PC-9 (cell line): ENCODE results near the gene SLC6A6. TPM values are rescaled to one million over a fixed set of nuclear protein-coding genes. Genes with fewer than 3 reads are reported as not detected.

ENCODE experiments used
- BruUV-seq: library from RNA; stranded (reverse); fragments of 400-500 nt; replicated peaks from 2 replicates; lab custom pipeline; 2021; lab: Mats Ljungman, UMichigan
- CTCF ChIA-PET: fragments of 300-600 bp; sonication (Branson Sonifier 250); formaldehyde crosslinking; loops from one replicate; lab custom pipeline; 2022; ENCODE audit warnings: antibody characterized with exemption; lab: Charles Lee
- POLR2A ChIA-PET: fragments of 300-600 bp; sonication (Branson Sonifier 250); formaldehyde crosslinking; loops from one replicate; lab custom pipeline; 2022; ENCODE audit warnings: antibody characterized with exemption; ENCODE audit not compliant: unreplicated experiment; lab: Charles Lee
- DNase-seq, 2 experiments: peaks; one replicate each; pipeline versions ENCODE4 v3.0.0 to v3.0.0-alpha.2; 2015 to 2022; ENCODE audit warnings: mixed read lengths in 1 of 2
- H2AFZ ChIP-seq: fragments of 200-600 bp; sonication (generic); 2 replicates; pipeline ENCODE4 v1.8.1; 2017; ENCODE audit warnings: antibody characterized with exemption
- H3F3A ChIP-seq: fragments of 200-600 bp; sonication (generic); 2 replicates; pipeline ENCODE4 v1.8.1; 2017; ENCODE audit warnings: antibody characterized with exemption, mild to moderate bottlenecking, low read depth; ENCODE audit not compliant: insufficient read depth
- H3K27ac ChIP-seq: fragments of 200-600 bp; sonication (generic); 2 replicates; pipeline ENCODE4 v1.6.1; 2016; ENCODE audit warnings: mixed run types
- H3K27me3 ChIP-seq: fragments of 200-600 bp; sonication (generic); 2 replicates; pipeline ENCODE4 v1.6.1; 2016; ENCODE audit warnings: low read depth, mixed run types; ENCODE audit not compliant: insufficient read depth
- H3K36me3 ChIP-seq: fragments of 200-600 bp; sonication (generic); 2 replicates; pipeline ENCODE4 v1.6.1; 2016; ENCODE audit warnings: low read depth, mixed run types
- H3K4me1 ChIP-seq: fragments of 200-600 bp; sonication (generic); replicated peaks from 2 replicates; pipeline ENCODE4 v1.6.1; 2016; ENCODE audit warnings: mixed run types; ENCODE audit not compliant: insufficient read depth
- H3K4me2 ChIP-seq: fragments of 200-600 bp; sonication (generic); 2 replicates; pipeline ENCODE4 v1.6.1; 2017; ENCODE audit warnings: mixed run types
- H3K4me3 ChIP-seq: fragments of 200-600 bp; sonication (generic); 2 replicates; pipeline ENCODE4 v1.6.1; 2016; ENCODE audit warnings: mixed run types
- H3K79me2 ChIP-seq: fragments of 200-600 bp; sonication (generic); 2 replicates; pipeline ENCODE4 v1.6.1; 2017; ENCODE audit warnings: low read depth, mixed run types
- H3K9me2 ChIP-seq: fragments of 200-600 bp; sonication (generic); 2 replicates; pipeline ENCODE4 v1.8.1; 2017; ENCODE audit warnings: mild to moderate bottlenecking; ENCODE audit not compliant: insufficient read depth
- H3K9me3 ChIP-seq: fragments of 200-600 bp; sonication (generic); 2 replicates; pipeline ENCODE4 v1.8.1; 2016; ENCODE audit warnings: low read depth; ENCODE audit not compliant: insufficient read depth
- H4K20me1 ChIP-seq: fragments of 200-600 bp; sonication (generic); 2 replicates; pipeline ENCODE4 v1.8.1; 2017; ENCODE audit not compliant: insufficient read depth
- EZH2 ChIP-seq: fragments of 200-600 bp; sonication (generic); IDR thresholded peaks from 2 replicates; pipeline ENCODE4 v1.8.0; 2017; ENCODE audit warnings: antibody characterized with exemption, low read depth
- intact Hi-C: fragments of 100-400 bp; cut with micrococcal nuclease; formaldehyde crosslinking; loops from one replicate; pipeline ENCODE4 v1.10.0; 2022; ENCODE audit not compliant: unreplicated experiment
- total RNA-seq: library from RNA; stranded (reverse); gene quantifications from 2 replicates; pipeline ENCODE4 v1.2.3, GENCODE V29; 2021
- TF ChIP-seq, protein P1 (sequence below): fragments of 200-600 bp; sonication (generic); conservative IDR thresholded peaks from 2 replicates; pipeline ENCODE4 v1.6.1; 2017; ENCODE audit warnings: mixed run types, antibody characterized with exemption, mild to moderate bottlenecking, moderate library complexity

SLC6A6 gene
- total RNA-seq, 1 experiment from 2014 or later = 122 TPM

DNA sequence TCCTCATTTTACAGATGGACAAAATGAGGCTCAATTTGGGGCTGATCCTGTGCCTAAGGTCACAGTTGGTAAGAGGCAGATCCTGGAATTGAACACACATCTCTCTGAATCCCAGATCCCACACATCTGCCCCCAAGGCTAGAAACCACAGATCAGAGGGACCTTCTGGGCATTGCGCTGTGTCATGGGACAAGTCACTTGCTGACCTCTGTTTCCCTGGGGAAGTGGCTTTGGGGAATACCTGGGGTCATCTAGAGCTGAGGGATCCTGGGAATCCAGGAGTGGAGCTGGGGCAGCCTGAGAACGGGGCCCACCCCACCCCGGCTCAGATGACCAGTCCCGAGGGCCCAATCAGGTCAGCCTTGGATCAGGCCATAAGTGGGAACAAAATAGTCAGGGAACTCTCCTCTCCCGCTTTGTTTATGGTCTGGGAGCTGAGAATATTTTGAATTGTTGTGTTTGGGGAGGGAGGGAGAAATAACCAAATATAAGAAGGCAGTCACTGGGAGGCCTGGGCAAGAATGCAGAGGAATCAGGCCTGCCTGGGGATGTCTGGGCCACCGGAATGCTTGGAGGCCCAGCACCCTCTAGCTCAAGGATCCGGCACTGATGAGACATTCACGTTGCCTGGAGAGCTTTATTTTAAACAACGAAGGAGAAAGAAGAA lies 8.8 kb upstream of the SLC6A6 start:
- Histone ChIP-seq H3K4me3 (no peak overlapping the region), H2AFZ (no peak overlapping the region), H3K79me2 (no peaks in the 10 kb centered on the region), H3K36me3 (no peaks in the 10 kb centered on the region), H3K27me3 (no peaks in the 10 kb centered on the region), H3K4me2 (no peak overlapping the region), H3K9me2 (no peaks in the 10 kb centered on the region), H3K9me3 (no peaks in the 10 kb centered on the region), H4K20me1 (no peaks in the 10 kb centered on the region), H3F3A (peaks cover 38% of the 10 kb centered on the region), H3K4me1 (peaks cover 22% of the 10 kb centered on the region), H3K27ac (no peak overlapping the region)
- TF ChIP-seq EZH2 = no peak
- TF ChIP-seq, protein P1, sequence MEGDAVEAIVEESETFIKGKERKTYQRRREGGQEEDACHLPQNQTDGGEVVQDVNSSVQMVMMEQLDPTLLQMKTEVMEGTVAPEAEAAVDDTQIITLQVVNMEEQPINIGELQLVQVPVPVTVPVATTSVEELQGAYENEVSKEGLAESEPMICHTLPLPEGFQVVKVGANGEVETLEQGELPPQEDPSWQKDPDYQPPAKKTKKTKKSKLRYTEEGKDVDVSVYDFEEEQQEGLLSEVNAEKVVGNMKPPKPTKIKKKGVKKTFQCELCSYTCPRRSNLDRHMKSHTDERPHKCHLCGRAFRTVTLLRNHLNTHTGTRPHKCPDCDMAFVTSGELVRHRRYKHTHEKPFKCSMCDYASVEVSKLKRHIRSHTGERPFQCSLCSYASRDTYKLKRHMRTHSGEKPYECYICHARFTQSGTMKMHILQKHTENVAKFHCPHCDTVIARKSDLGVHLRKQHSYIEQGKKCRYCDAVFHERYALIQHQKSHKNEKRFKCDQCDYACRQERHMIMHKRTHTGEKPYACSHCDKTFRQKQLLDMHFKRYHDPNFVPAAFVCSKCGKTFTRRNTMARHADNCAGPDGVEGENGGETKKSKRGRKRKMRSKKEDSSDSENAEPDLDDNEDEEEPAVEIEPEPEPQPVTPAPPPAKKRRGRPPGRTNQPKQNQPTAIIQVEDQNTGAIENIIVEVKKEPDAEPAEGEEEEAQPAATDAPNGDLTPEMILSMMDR = no peak
- intact Hi-C loops = no loop called here
- CTCF ChIA-PET = no interaction called here
- BruUV-seq = no TSS peak
- DNase-seq = no peak
- POLR2A ChIA-PET = interaction anchor here (0.6 kb wide), 1 partner anchor 209 kb away, joined by 4 read pairs; no protein-coding TSS in a partner anchor

DNA sequence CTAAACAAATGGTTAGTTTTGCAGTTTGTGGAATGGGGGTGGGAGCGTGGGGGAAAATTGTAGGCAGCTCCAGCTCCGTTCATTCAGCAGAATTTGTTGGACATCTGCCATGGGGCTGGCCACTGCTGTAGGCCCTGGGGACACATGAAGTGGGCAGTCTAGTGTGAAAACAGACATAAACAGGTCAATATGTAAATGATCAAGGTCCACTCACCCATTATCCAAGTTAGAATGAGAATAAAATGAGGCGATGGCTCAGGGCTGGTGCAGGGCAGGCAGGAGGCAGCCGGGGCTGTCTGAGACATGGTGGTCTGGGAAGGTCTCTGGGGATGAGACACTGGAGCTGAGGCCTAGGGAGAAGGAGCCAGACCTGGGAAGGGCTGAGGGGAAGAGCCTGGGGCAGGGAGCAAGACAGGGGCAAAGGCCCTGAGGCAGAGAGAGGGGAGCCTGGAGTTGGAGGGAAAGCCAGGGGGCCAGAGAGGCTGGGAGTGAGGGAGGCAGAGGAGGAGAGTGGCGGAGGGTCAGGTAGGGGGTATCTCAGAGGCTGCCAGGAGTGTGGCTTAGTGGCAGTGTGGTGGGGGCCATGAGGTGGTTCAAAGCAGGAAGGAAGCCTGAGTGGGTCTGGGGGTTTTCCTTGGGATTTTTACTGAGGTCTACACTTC lies 6.2 kb upstream of the SLC6A6 start:
- Histone ChIP-seq H3K9me2 (no peaks in the 10 kb centered on the region), H2AFZ (no peak overlapping the region), H3F3A (peaks cover 47% of the 10 kb centered on the region; the same call in 1 of the 2 replicates), H3K27me3 (no peaks in the 10 kb centered on the region), H3K9me3 (no peaks in the 10 kb centered on the region), H3K4me1 (peaks cover 14% of the 10 kb centered on the region; the same call in 1 of the 2 replicates), H3K79me2 (no peaks in the 10 kb centered on the region), H3K36me3 (no peaks in the 10 kb centered on the region), H3K4me2 (no peak overlapping the region), H3K4me3 (no peak overlapping the region), H4K20me1 (no peaks in the 10 kb centered on the region), H3K27ac (no peak overlapping the region)
- intact Hi-C loops = no loop called here
- no peak for DNase-seq
- ChIA-PET POLR2A (interaction anchor here (0.8 kb wide), 1 partner anchor 59 kb away, joined by 3 read pairs; no protein-coding TSS in a partner anchor), CTCF (no interaction called here)
- no peak for TF ChIP-seq EZH2
- TF ChIP-seq, protein P1 = no peak
- no TSS peak for BruUV-seq

DNA sequence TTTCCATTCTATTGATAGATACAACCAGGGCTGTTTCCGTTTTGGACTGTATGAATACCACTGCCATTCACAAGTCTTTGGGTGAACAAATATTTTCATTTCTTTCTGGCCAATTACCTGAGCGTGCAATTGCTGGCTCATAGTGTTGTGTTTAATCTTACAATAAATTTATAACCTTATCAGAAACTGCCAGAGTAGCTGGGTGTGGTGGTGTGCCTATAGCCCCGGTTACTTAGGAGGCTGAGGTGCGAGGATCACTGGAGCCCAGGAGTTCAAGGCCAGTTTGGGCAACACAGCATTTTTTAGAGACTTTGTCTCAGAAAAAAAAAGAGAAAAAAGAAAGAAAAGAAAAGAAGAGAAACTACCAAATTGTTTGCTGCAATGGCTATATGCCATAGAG lies 5.4 kb upstream of the SLC6A6 start:
- TF ChIP-seq, protein P1 = no peak
- no peak for TF ChIP-seq EZH2
- Histone ChIP-seq H3K4me1 (peaks cover 13% of the 10 kb centered on the region; the same call in 1 of the 2 replicates), H3K27ac (no peak overlapping the region), H2AFZ (no peak overlapping the region), H3K9me3 (no peaks in the 10 kb centered on the region), H4K20me1 (no peaks in the 10 kb centered on the region), H3K4me2 (no peak overlapping the region), H3F3A (peaks cover 45% of the 10 kb centered on the region; the same call in 1 of the 2 replicates), H3K4me3 (no peak overlapping the region), H3K9me2 (no peaks in the 10 kb centered on the region), H3K36me3 (no peaks in the 10 kb centered on the region), H3K27me3 (no peaks in the 10 kb centered on the region), H3K79me2 (no peaks in the 10 kb centered on the region)
- CTCF ChIA-PET = no interaction called here
- no TSS peak for BruUV-seq
- POLR2A ChIA-PET = no interaction called here
- DNase-seq = no peak
- intact Hi-C loops = no loop called here
